Thyroid gland (tissue), 4 donors: ENCODE measurements around the gene COMMD10. TPM values are rescaled to one million over a fixed set of nuclear protein-coding genes. Genes with fewer than 3 reads are reported as not detected.

ENCODE experiments used
- DNase-seq, 2 donors: peaks; one replicate each; pipeline ENCODE4 v3.0.0-alpha.2; 2019
- H3K27ac ChIP-seq, 3 donors: fragments of 200-600 bp; sonication (generic); 1 replicate in 2 of 3; 2 replicates in 1 of 3; pipeline ENCODE4 v1.5.1; 2016 to 2019; ENCODE audit warnings: mild to moderate bottlenecking in 1 of 3, moderate library complexity in 1 of 3
- H3K27me3 ChIP-seq: fragments of 200-600 bp; sonication (generic); one replicate; pipeline ENCODE4 v1.5.1; 2019
- H3K36me3 ChIP-seq, 2 donors: fragments of 200-600 bp; sonication (generic); one replicate each; pipeline ENCODE4 v1.5.1; 2016 to 2019
- H3K4me1 ChIP-seq, 2 donors: fragments of 200-600 bp; sonication (generic); one replicate each; pipeline ENCODE4 v1.5.1; 2017 to 2019
- H3K4me3 ChIP-seq, 3 donors: fragments of 200-600 bp; sonication (generic); replicated peaks in 1 of 3; 1 replicate in 2 of 3; 2 replicates in 1 of 3; pipeline ENCODE4 v1.5.1; 2016; ENCODE audit warnings: mild to moderate bottlenecking in 1 of 3
- H3K9me3 ChIP-seq: fragments of 200-600 bp; sonication (generic); one replicate; pipeline ENCODE4 v1.5.1; 2017
- POLR2A ChIP-seq, 2 donors: fragments of 450-650 bp; IDR thresholded peaks; one replicate each; pipeline ENCODE4 v1.6.1; 2017; ENCODE audit warnings: antibody characterized with exemption in 2 of 2, mild to moderate bottlenecking in 2 of 2, moderate library complexity in 1 of 2
- WGBS, 2 donors: methylation state at CpG; one replicate each; pipeline ENCODE4 v1.1.5; 2017; 5-methylcytosine and 5-hydroxymethylcytosine counted together
- intact Hi-C: fragments of 100-400 bp; cut with DNase I; formaldehyde crosslinking; loops from one replicate; pipeline ENCODE4 v1.15.1; 2023
- total RNA-seq, 4 donors: library from RNA; depleted of rRNA; stranded (reverse); fragments of >200 nt; gene quantifications; one replicate each; pipeline ENCODE4 v1.2.3, GENCODE V29; 2016
- TF ChIP-seq, protein P1 (sequence below), 6 experiments: fragments of 200-600 bp in 3 of 6; fragments of 450-650 bp in 3 of 6; sonication (generic) in 3 of 6; IDR thresholded peaks; one replicate each; pipeline ENCODE4 v1.5.1; 2016 to 2019; ENCODE audit warnings: antibody characterized with exemption in 6 of 6, mild to moderate bottlenecking in 2 of 6, inconsistent platforms in 1 of 6, moderate library complexity in 1 of 6

The COMMD10 gene
- total RNA-seq, 4 donors from 2014 or later = 51.9 to 73.5 (median 60.7) TPM

- no peak for DNase-seq
- no peak for TF ChIP-seq POLR2A (IDR thresholded peaks at IDR 0.05)
- TF ChIP-seq, protein P1, sequence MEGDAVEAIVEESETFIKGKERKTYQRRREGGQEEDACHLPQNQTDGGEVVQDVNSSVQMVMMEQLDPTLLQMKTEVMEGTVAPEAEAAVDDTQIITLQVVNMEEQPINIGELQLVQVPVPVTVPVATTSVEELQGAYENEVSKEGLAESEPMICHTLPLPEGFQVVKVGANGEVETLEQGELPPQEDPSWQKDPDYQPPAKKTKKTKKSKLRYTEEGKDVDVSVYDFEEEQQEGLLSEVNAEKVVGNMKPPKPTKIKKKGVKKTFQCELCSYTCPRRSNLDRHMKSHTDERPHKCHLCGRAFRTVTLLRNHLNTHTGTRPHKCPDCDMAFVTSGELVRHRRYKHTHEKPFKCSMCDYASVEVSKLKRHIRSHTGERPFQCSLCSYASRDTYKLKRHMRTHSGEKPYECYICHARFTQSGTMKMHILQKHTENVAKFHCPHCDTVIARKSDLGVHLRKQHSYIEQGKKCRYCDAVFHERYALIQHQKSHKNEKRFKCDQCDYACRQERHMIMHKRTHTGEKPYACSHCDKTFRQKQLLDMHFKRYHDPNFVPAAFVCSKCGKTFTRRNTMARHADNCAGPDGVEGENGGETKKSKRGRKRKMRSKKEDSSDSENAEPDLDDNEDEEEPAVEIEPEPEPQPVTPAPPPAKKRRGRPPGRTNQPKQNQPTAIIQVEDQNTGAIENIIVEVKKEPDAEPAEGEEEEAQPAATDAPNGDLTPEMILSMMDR (IDR thresholded peaks at IDR 0.05) = no peak
- H3K27ac ChIP-seq = no peak overlapping the region
- no peaks in the 10 kb centered on the region for H3K27me3 ChIP-seq
- no peaks in the 10 kb centered on the region for H3K9me3 ChIP-seq
- no peaks in the 10 kb centered on the region for H3K36me3 ChIP-seq
- 92 to 98% methylated on average over 2 of the region's 2 CpGs for WGBS, 2 donors
- H3K4me1 ChIP-seq = no peaks in the 10 kb centered on the region
- intact Hi-C loops = no loop called here
- H3K4me3 ChIP-seq = no peak overlapping the region
Observed at GRCh38 chr5:116130976-116131375, 46.2 kb downstream of the COMMD10 start.

DNA sequence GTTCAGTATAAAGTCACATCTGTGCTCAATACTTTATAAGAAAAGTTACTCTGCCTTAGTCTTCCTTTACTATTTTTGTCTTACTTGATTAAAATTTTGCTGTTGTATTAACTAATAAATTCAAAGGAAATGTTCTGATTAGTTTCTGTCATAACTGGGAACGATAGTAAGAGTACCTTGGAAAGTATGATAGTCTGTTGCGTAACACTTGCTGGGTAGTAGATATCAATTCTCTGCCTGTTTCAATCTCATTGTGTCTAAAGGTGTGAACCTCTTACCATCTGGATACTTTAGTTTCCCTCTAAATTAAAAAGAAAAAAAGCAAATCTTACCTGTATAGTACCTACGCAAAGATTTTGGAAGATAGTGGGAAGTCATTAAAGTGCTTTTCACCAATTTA, 48.5 kb downstream of the COMMD10 start:
- no peaks in the 10 kb centered on the region for H3K4me1 ChIP-seq
- no peak for TF ChIP-seq POLR2A (IDR thresholded peaks at IDR 0.05)
- TF ChIP-seq, protein P1 (IDR thresholded peaks at IDR 0.05) = no peak

DNA sequence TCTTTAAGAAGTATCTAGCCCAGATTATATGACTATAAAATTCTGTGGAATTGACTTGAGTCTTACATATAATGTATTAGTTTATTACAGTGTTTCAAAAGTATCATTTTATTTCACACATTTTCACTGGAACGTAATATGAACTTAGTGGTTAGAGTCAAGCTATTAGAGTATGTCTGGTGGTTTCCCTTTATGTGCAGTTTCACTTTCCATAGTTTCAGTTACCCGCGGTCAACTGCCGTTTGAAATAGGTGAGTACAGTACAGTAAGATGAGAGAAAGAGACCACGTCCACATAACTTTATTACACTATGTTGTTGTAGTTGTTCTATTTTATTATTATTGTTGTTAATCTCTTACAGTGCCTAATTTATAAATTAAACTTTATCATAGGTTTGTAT, 50.5 kb downstream of the COMMD10 start:
- WGBS, 2 donors = 87 to 93% methylated on average over 5 of the region's 5 CpGs
- no peak overlapping the region for H3K27ac ChIP-seq
- DNase-seq = no peak
- no peak overlapping the region for H3K4me3 ChIP-seq
- H3K4me1 ChIP-seq = no peaks in the 10 kb centered on the region
- TF ChIP-seq, protein P1 (IDR thresholded peaks at IDR 0.05) = no peak
- no peak for TF ChIP-seq POLR2A (IDR thresholded peaks at IDR 0.05)
- intact Hi-C loops = no loop called here
- no peaks in the 10 kb centered on the region for H3K27me3 ChIP-seq
- H3K36me3 ChIP-seq = no peaks in the 10 kb centered on the region
- no peaks in the 10 kb centered on the region for H3K9me3 ChIP-seq

More for the DNA sequence above, 48.5 kb downstream of the COMMD10 start:
- Histone ChIP-seq H3K36me3 (no peaks in the 10 kb centered on the region), H3K4me3 (no peak overlapping the region), H3K9me3 (no peaks in the 10 kb centered on the region), H3K27ac (no peak overlapping the region), H3K27me3 (no peaks in the 10 kb centered on the region)
- intact Hi-C loops = no loop called here
- DNase-seq = no peak
- 92% methylated on average over 3 of the region's 3 CpGs for whole genome bisulfite sequencing, 2 donors

GRCh38 chr5:116137544-116138378, 52.9 kb downstream of the COMMD10 start:
- no peak for DNase-seq
- Histone ChIP-seq H3K36me3 (no peaks in the 10 kb centered on the region), H3K4me1 (no peaks in the 10 kb centered on the region), H3K27me3 (no peaks in the 10 kb centered on the region), H3K27ac (no peak overlapping the region), H3K4me3 (no peak overlapping the region), H3K9me3 (no peaks in the 10 kb centered on the region)
- 11 to 17% methylated on average over 4 of the region's 4 CpGs for WGBS, 2 donors
- intact Hi-C loops = no loop called here
- TF ChIP-seq, protein P1 (IDR thresholded peaks at IDR 0.05) = peak; percentile 25 to 82 (median 69)
- TF ChIP-seq POLR2A (IDR thresholded peaks at IDR 0.05) = no peak

- Histone ChIP-seq H3K4me3 (no peak overlapping the region), H3K4me1 (no peaks in the 10 kb centered on the region), H3K36me3 (no peaks in the 10 kb centered on the region), H3K27ac (no peak overlapping the region), H3K27me3 (no peaks in the 10 kb centered on the region), H3K9me3 (no peaks in the 10 kb centered on the region)
- DNase-seq = no peak
- no peak for TF ChIP-seq POLR2A (IDR thresholded peaks at IDR 0.05)
- TF ChIP-seq, protein P1 (IDR thresholded peaks at IDR 0.05) = no peak
- 92 to 93% methylated on average over 3 of the region's 3 CpGs for WGBS, 2 donors
- intact Hi-C loops = no loop called here
Observed at GRCh38 chr5:116142495-116142894, 57.7 kb downstream of the COMMD10 start.
